ENCODE data around the gene CALML5.

CALML5 gene

GRCh38 chr10:5453749-5454489 is 45.5 kb downstream of the CALML5 start:
- Mint-ChIP-seq H3K27ac (no peak overlapping the region), H3K4me1 (no peaks in the 10 kb centered on the region), H3K36me3 (peaks cover 2% of the 10 kb centered on the region), H3K4me3 (no peak overlapping the region), H3K27me3 (no peaks in the 10 kb centered on the region), H3K9me3 (no peaks in the 10 kb centered on the region)
- ATAC-seq (ENCODE audit: low read depth) (no peak), DNase-seq (ENCODE audit: low spot score in 2 of 2) (no peak)

GRCh38 chr10:5450605-5451384 is 48.6 kb downstream of the CALML5 start:
- no peak overlapping the region for H3K4me3 Mint-ChIP-seq
- H3K4me1 Mint-ChIP-seq, result peaks cover 10% of the 10 kb centered on the region
- ATAC-seq (ENCODE audit: low read depth), result no peak
- no peaks in the 10 kb centered on the region for H3K36me3 Mint-ChIP-seq
- H3K27me3 Mint-ChIP-seq, result no peaks in the 10 kb centered on the region
- no peak for DNase-seq (ENCODE audit: low spot score in 2 of 2)
- no peak overlapping the region for H3K27ac Mint-ChIP-seq
- no peaks in the 10 kb centered on the region for H3K9me3 Mint-ChIP-seq

GRCh38 chr10:5449823-5450222 is 49.5 kb downstream of the CALML5 start:
- peaks cover 10% of the 10 kb centered on the region for H3K4me1 Mint-ChIP-seq
- peak overlapping the region; percentile 41 for H3K4me3 Mint-ChIP-seq
- DNase-seq (ENCODE audit: low spot score in 2 of 2), result no peak
- H3K9me3 Mint-ChIP-seq, result no peaks in the 10 kb centered on the region
- no peak overlapping the region for H3K27ac Mint-ChIP-seq
- H3K27me3 Mint-ChIP-seq, result no peaks in the 10 kb centered on the region
- no peak for ATAC-seq (ENCODE audit: low read depth)
- H3K36me3 Mint-ChIP-seq, result no peaks in the 10 kb centered on the region

DNA sequence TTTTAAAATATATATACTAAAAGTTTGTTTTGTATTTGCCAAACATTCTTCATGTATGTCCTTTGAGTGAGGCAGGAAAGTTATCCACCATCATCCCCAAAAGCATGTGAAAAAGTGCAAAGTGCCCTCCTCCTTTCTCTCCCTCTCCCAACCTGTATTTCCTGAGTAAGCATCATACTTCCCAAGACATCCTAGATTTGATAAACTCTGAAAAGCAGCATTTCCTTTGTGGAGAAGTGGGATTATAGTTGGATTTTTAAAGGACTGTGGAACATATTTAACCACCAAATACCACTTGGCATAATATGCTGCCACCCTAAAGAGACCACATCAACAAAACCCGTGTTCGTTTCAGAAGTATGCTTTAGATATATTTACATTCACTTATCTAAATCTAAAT is 50.1 kb downstream of the CALML5 start:
- DNase-seq (ENCODE audit: low spot score in 2 of 2) (no peak), ATAC-seq (ENCODE audit: low read depth) (no peak)
- Mint-ChIP-seq H3K27me3 (no peaks in the 10 kb centered on the region), H3K27ac (no peak overlapping the region), H3K36me3 (no peaks in the 10 kb centered on the region), H3K9me3 (no peaks in the 10 kb centered on the region), H3K4me1 (peaks cover 10% of the 10 kb centered on the region), H3K4me3 (no peak overlapping the region)

All from memory B cell (primary cell).